Measurements from ENCODE around the gene PLAAT3.
"Not testable (repeated sequence)": the region's sequence is repeated elsewhere in the genome, so short reads cannot be mapped to it uniquely, and the experiment has no call there.

Gene PLAAT3

DNA sequence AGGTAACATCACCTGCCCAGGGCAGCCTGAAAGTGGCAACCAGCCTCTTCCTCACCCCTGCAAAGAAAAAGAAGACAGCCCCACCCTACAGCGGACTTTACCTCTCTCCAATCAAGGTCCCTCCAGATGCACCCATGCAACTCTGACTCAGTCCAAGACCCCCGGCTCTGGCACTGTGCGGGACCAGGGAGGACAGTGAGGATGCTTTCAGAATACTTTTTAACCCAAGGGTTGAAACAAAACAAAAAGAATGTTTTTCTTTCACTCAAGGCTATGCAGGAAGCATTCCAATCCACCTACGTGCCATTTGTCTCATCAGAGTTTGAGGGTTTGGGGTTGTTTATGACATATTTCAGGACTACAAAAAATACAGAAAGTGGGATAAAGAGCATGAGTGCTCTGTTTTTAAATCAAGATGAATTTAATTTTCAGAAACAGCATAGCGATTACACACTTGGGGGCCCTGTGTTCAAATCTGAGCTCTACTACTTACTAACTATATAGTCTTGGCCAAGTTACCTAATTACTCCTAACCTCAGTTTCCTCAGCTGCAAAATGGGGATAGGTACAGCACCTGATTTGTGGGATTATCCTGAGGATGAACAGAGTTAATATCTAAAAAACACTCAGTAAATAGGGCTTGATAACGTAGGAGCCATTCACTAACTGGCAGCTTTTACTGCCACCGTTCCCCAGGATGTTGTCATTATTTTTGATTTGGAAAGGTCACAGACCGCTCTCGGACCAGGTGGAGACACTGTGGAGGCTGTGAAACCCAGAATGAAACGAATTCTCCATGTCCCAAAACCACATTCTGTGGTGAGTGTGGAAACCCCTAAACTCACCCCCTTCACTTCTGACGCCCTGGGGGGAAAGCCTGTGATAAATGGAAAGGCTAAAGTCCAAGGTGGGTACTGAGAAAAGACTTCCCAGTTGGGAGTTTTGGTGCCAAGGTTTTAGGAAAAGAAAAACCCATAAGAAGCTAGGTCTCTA is 5.6 kb downstream of the PLAAT3 start:
- peak; percentile 67 for DNase-seq (ENCODE audit: low spot score)

DNA sequence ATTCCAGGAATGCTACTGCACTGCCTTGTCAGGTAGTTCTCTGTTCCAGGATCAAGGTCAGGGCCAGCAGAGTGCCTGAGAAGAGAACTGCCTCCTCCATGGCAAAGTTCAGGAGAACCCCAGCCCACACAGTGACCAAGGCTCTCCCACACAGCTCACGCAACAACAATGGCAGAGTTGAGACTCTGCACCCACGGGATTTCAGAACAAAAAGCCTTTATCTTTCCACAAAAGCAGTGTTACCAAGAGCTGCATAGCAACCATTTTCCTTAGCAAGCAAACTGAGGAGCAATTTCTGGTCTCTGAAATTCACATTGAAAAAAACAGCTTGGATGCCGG is 11.1 kb downstream of the PLAAT3 start:
- DNase-seq (ENCODE audit: low spot score), result no peak

DNA sequence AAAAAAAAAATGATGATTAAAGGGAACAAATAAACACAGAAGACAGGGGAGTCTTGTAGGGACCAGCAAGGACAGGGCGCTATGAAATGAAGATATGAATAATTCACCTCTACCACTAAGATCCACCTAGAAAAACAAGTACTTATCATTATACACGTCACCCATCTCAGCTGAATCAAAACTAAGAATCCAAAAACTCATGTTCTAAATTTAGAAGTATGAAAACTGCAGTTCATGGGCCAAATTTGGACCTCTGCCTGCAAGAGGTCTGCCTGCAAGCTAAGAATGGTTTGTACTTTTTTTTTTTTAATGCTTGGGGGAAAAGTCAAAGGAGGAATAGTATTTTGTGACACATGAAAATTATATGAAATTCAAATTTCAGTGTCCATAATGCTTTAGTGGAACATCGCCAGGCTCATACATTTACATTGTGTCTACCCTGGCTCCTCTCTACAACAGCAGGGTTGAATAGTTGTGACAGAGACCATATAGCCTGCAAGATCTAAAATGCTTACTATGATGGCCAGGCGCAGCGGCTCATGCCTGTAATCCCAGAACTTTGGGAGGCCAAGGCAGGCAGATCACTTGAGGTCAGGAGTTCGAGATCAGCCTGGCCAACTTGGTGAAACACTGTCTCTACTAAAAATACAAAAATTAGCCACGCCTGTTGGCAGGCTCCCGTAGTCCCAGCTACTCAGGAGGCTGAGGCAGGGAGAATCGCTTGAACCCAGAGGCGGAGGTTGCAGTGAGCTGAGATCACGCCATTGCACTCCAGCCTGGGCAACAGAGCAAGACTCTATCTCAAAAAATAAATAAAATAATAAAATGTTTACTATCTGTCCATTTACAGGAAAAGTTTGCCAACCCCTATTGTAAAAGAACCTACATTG is 11.7 kb downstream of the PLAAT3 start:
- peak; percentile 39 for DNase-seq (ENCODE audit: low spot score)

DNA sequence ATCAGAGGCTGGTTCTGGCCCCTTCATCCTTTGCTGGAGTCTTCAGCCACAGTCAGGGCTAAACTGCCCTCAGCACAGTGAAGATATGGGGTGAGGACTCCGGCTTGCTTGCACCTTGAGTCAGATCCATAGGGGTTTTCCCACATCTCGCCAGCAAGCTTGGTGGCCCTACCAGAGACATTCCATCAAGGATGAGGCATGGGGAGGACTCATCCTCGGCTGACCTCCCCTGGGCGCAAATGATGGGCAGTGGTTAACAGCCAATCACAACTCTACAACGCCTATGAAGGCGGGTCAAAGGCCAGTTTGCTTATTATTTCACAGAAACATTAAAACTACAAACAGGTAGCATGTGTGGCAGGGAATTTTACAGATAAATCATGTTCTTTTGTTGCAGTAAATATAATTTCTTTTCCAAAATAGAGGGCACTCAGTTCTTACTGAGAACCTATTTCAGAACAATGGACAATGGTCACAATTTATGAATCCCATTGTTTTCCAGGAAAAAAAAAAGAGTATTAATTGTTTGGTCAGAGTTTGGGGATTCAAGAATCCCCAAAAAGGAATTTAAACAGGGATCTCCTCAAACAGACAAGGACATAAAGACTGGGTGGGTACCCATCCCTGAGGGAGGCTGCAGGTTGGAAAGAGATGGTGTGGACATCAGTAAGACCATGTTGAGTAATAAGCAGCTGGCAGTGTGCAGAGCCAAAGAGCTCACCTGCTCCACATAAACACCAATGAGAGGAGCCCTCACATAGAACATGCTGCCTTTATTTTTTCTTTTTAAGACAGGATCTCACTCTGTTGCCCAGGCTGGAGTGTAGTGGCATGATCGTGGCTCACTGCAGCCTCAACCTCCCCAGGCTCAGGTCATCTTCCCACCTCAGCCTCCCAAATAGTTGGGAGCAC is 14.8 kb downstream of the PLAAT3 start:
- peak; percentile 96 for DNase-seq (ENCODE audit: low spot score)

DNA sequence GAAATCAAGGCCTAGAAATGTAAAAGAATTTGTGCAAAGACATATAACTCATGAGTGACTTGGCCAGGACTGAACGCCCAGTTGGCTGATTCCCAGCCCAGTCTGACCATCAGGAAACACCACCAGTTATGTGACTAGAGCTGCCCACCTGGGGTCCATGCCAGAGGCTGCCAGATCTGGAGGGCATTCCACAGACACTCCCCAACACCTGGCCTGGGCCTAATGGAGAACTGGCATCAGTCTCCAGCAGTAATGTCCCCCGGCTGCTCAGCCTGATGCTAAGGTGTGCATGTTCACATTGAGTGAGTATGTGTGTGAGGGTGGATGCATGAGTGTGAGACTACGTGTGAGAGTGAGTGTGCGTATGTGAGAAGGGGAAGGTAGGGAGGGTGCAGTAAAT is 15.7 kb downstream of the PLAAT3 start:
- no peak for DNase-seq (ENCODE audit: low spot score)

DNA sequence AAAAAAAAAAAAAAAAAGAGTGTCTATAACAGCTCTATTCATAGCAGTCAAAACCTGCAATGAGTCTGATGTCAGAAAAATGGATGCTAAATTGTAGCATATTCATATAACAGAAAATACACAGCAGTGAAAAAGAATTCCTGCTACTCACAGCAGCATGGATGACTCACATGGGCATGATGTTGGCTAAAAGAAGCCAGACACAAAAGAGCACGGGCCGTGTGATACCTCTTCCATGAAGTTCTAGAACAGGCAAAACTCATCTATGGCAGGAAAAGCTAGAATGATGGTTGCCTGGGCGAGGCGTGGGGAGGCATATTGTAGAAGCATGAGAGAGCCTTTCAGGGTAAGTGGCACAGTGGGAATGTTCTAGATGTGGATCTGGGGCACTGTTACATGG is 18.9 kb downstream of the PLAAT3 start:
- DNase-seq (ENCODE audit: low spot score), result peak; percentile 56

DNA sequence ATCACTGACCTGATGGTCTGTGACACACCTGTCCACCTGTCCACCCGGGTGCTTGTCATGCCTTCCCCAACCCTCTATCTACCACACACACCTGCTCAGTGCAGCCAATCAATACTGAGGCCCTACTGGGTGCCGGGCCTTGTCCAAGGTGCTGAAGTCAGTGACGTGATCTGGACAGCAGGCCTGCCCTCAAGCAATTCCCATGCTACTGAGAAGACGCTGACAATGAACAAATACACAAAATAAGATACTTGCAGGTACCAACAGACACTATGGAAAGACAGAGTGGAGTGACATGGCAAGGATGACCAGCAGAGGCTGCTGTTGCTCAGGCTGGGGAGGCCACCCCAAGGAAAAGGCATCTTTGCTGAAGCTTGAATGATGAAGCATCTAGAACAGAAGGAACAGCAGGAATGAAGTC is 21.2 kb downstream of the PLAAT3 start:
- DNase-seq (ENCODE audit: low spot score), result peak; percentile 55

DNA sequence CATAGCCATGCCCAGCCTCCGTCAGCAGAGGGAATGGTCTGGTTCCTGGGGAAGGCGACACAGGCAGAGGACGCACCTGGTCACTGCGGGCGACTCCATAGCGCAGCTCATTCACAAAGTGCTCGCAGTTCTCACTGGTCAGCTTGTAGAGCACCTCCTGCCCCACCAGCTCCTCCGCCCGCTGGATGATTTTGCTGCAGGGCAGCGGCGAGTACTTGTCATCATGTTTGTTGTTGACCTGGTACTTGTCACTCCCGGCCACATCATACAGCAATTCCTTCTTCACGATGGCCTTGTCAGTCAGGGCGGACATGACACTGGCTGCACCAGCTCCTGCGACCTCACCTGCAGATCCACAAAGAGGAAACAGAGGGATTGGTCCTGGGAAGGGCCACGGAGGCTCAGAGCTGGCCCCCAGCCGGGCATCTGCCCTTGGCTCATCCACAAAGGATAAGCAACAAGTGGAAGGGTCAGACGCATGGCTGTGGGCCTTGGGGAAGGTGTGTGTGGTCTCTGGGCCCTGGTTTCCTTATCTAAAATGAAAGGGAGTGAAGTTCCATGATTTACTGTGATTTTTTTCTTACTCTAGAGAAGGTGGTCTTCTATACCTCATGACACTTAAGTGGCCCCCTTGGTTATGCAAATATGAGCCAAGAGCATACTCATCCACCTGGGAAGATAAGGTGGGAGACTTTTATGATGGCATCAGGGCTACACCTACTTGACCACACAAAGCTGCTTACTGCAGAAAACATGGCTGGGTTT is 24.0 kb downstream of the PLAAT3 start:
- no peak for DNase-seq (ENCODE audit: low spot score)

DNA sequence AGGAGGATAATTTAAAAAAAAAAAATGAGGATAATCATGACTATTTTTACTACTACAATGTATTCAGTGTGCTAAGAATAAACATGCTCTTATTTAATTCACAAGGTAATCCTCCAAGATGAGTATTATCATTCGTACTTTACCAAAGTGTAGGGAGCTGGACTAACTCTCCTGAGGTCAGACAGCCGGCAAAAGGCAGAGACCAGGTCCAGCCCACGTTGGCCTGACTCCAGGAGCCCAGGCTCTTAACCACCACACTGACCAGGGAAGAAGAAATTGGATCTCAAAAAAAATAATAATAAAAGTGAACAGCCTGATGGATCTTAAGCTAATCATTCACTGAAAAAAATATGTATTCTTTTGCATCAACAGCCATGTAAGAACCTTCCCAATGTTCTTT is 25.2 kb downstream of the PLAAT3 start:
- DNase-seq (ENCODE audit: low spot score), result no peak

DNA sequence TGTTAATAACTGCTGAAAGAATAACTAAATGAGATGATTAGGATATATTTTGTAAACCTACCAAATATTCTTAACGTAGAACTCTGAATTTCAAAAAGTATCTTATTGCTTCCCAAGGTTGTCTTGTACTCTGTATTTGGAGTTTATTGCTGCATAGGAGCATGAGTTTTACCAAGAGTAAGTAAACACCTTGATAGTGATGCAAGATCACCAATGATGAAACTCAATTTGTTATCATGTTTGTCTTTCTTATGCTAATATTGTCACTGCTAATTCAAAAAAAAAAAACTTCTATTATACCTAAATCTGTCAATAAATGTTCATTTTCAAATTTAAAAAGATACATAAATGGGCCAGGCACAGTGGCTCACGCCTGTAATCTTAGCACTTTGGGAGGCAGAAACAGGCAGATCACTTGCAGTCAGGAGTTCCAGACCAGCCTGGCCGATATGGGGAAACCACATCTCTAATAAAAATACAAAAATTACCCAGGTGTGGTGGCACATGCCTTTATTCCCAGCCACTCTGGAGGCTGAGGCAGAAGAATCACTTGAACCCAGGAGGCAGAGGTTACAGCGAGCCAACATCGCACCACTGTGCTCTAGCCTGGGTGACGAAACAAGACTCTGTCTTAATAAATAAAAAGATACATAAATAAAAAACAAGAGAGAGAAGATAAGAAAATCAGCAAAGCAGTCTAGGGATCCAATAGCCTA is 27.6 kb downstream of the PLAAT3 start:
- no peak for DNase-seq (ENCODE audit: low spot score)

DNA sequence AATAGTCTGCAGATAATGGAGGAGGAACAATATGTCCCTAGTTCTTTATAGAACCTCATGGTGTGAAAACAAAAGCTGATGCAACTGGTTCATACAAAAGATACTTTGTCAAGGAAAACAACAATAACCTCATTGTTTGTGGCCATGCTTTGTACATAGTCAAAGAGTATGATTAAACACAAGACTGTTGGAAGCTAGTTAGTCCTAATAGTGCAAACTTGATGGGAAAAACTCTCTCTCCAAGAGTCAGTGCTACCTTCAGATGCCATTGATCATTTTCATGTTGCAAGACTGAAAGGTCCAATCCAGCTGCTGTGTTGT is 30.9 kb downstream of the PLAAT3 start:
- no peak for DNase-seq (ENCODE audit: low spot score)

DNA sequence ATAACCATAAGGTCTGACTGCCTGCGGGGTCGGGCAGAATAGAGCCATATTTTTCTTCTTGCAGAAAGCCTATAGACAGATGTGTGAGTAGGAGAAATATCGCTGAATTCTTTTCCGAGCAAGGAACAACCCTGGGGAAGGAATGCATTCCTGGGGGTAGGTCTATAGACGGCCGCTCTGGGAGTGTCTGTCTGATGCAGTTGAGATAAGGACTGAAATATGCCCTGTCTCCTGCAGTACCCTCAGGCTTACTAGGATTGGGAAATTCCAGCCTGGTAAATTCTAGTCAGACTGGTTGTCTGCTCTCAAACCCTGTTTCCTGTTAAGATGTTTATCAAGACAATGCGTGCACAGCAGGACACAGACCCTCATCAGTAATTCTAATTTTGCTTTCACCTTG is 33.0 kb downstream of the PLAAT3 start:
- DNase-seq (ENCODE audit: low spot score), result not testable (repeated sequence)

DNA sequence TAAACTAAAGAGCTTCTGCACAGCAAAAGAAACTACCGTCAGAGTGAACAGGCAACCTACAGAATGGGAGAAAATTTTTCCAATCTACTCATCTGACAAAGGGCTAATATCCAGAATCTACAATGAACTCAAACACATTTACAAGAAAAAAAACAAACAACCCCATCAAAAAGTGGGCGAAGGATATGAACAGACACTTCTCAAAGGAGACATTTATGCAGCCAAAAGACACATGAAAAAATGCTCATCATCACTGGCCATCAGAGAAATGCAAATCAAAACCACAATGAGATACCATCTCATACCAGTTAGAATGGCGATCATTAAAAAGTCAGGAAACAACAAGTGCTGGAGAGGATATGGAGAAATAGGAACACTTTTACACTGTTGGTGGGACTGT is 35.4 kb downstream of the PLAAT3 start:
- DNase-seq (ENCODE audit: low spot score), result not testable (repeated sequence)

DNA sequence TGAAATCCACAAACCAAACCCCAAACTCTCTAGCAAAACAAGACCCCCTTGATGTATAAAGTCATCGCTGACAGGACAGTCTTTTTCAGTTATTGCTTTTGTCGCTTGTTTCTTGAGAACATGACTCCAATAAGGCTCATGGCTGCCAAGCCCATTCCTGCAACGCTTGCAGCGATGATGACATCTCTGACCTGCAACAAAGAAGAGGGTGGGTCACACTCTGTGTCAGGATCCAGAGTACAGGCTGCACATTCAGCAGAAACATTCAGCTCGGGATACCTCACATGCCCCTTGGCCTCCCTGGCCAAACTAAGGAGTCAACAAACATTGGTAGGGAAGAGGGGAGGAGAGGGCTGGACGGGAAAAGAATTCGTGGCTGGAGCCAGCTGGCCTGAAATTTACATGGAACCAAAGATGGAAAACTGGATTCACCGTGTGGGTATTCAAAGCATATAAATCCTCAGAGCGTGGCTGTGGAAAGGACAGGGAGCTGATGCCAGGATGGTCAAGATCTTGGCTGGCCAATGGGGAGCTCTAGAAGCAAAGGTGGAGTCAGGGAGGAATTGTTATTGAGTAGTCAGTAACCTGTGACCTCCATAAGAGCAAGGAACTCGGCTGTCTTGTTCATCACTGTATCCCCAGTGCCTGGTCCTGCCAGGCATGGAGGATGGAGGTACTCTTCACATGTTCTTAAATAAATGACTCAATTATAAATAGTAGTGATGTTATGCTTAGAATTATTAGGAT is 39.2 kb downstream of the PLAAT3 start:
- DNase-seq (ENCODE audit: low spot score), result peak; percentile 50

DNA sequence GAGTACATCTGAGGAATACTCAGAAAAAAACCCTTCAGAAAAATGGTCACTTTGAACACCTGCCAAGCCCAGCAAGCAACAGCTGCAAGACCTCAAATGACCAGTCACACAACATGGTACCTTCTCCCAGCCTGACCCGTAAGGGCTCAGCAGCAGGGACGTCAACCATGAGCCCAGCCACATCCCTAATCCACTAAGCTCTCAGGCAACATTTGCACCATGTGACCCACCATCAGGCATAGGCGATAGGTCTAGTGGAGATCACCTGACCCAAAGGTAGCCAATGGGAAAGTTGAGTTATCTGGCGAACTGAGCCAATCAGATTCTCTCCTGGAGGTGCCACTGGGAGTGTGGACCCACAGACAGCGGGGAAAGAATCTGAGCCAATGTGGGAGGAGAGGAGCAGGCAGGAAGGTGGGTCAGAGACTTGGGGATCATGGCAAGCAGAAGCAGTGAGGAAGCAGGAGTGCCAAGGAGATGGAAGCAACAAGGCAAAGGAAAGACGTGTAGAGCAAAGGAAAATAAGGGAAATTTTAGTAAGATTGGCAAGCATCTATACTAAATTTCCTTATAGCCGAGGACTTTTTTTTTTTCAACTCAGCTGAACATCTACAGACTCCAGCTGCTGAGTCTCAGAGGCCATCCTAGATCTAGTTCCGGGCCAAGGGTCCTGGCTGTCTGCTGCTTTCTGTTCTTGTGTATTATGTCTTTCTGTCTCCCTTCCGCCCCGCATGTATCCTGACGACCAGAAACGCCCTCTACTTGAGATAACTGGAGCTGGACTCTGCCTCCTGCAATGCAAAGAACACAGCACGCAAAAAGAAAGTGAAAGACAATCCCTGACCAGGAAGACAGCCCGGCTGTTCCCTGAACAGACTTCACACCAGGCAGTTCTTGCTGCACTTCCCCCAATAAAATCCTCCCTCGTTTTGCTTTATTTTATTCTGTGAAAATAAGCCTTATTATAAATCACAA is 40.1 kb downstream of the PLAAT3 start:
- peak; percentile 64 for DNase-seq (ENCODE audit: low spot score)

DNA sequence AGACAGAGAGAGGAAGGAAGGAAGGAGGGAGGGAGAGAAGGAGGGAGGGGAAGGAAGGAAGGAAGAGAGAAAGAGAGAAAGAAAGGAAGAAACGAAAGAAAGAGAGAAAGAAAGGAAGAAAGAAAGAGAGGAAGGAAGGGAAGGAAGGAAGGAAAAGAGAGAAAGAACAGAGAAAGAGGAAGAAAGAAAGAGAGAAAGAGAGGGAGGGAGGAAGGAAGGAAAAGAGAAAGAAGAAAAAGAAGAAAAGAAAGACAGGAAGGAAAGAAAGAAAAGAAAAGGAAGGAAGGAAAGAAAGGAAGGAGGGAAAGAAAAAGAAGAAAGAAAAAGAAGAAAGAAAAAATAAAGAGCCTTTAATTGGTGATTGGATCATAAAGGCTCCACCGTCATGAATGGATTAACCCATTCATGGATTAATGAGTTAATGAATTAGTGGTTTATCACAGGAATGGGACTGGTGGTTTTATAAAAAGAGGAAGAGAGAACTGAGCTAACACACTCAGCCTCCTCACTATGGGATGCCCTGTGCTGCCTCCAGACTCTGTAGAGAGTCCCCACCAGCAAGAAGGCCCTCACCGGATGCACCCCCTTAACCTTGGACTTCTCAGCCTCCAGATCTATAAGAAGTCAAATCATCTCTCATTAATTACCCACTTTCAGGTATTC is 42.1 kb downstream of the PLAAT3 start:
- DNase-seq (ENCODE audit: low spot score), result no peak

DNA sequence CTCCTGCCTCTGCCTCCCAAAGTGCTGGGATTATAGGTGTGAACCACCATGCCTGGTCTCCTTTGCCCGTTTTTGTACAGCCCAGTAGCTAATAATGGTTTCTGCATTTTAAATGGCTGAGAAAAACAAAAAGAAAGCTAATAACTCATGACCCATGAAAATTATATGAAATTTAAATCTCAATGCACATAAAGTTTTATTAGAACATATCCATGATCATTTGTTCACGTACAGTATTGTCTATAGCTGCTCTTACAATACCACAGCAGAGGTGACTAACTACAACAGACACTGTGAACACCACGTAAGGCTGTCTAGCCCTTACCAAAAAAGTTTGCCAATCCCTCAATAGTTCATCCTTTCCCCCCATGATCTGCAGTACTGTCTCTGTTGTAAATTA is 44.7 kb downstream of the PLAAT3 start:
- DNase-seq (ENCODE audit: low spot score), result no peak
